Endothelial cell of umbilical vein (primary cell): ENCODE results near the gene RPL41. TPM values are rescaled to one million over a fixed set of nuclear protein-coding genes. Genes with fewer than 3 reads are reported as not detected.

Experiments
- BruUV-seq: library from RNA; stranded (reverse); fragments of 400-500 nt; replicated peaks from 2 replicates; lab custom pipeline; 2021; lab: Mats Ljungman, UMichigan
- CTCF ChIA-PET: fragments of 300-600, 350-600 bp; sonication (Branson Sonifier 250); formaldehyde crosslinking; loops from one replicate; lab custom pipeline; 2021; ENCODE audit warnings: antibody characterized with exemption, inconsistent platforms; lab: Charles Lee
- POLR2A ChIA-PET: fragments of 300-600, 350-600 bp; sonication (Branson Sonifier 250); formaldehyde crosslinking; loops from one replicate; lab custom pipeline; 2021; ENCODE audit warnings: antibody characterized with exemption, inconsistent platforms; lab: Charles Lee
- DNase-seq: peaks from one replicate; pipeline ENCODE4 v3.0.0-alpha.2; 2011; ENCODE audit warnings: low read depth, low spot score
- FAIRE-seq: peaks from 2 replicates; lab custom pipeline; 2011; peaks lifted over from hg19 to GRCh38; lab: Jason Lieb, UNC
- H2AFZ ChIP-seq: 2 replicates; pipeline ENCODE4 v1.6.0; 2012; ENCODE audit warnings: low read depth, low read length, control low read depth, inconsistent platforms
- H3K27ac ChIP-seq: 2 replicates; pipeline ENCODE4 v1.5.1; 2011; ENCODE audit warnings: low read depth, mild to moderate bottlenecking, control low read depth, low read length, moderate library complexity; ENCODE audit not compliant: insufficient read depth
- H3K27me3 ChIP-seq, 2 experiments: 2 replicates each; pipeline versions ENCODE4 v1.6.0 to v1.6.1; 2011; ENCODE audit warnings: low read length in 2 of 2, mixed read lengths in 1 of 2; ENCODE audit not compliant: control insufficient read depth in 2 of 2, insufficient read depth in 2 of 2
- H3K36me3 ChIP-seq, 2 experiments: 2 replicates in 1 of 2; 3 replicates in 1 of 2; pipeline ENCODE4 v1.5.1; 2011; ENCODE audit warnings: low read length in 2 of 2, mild to moderate bottlenecking in 1 of 2, moderate library complexity in 1 of 2; ENCODE audit not compliant: control insufficient read depth in 2 of 2, insufficient read depth in 2 of 2; ENCODE audit errors: extremely low read depth in 1 of 2
- H3K4me1 ChIP-seq: 3 replicates; pipeline ENCODE4 v1.5.1; 2011; ENCODE audit warnings: mild to moderate bottlenecking, low read length; ENCODE audit not compliant: control insufficient read depth, insufficient read depth; ENCODE audit errors: extremely low read depth
- H3K4me2 ChIP-seq: 2 replicates; pipeline ENCODE4 v1.6.1; 2011; ENCODE audit warnings: low read length, control low read depth, mixed read lengths; ENCODE audit not compliant: insufficient read depth
- H3K4me3 ChIP-seq, 3 experiments: fragments of 200-600 bp in 1 of 3; sonication (generic), shearing (Covaris generic) in 1 of 3; replicated peaks in 1 of 3; 2 replicates each; pipeline ENCODE4 v1.5.1; 2011 to 2016; ENCODE audit warnings: control low read depth in 3 of 3, low read length in 3 of 3, mild to moderate bottlenecking in 2 of 3, inconsistent platforms in 1 of 3, low read depth in 1 of 3, moderate library complexity in 1 of 3; ENCODE audit not compliant: insufficient read depth in 1 of 3
- H3K79me2 ChIP-seq: 2 replicates; pipeline ENCODE4 v1.6.0; 2012; ENCODE audit warnings: low read length, inconsistent platforms; ENCODE audit not compliant: control insufficient read depth, insufficient read depth
- H3K9ac ChIP-seq: replicated peaks from 2 replicates; pipeline ENCODE3; 2011; ENCODE audit warnings: low read length, control low read depth; ENCODE audit not compliant: insufficient read depth; ENCODE audit errors: extremely low read depth
- H3K9me1 ChIP-seq: replicated peaks from 3 replicates; pipeline ENCODE4 v1.6.0; 2011; ENCODE audit warnings: mild to moderate bottlenecking, low read length; ENCODE audit not compliant: control insufficient read depth, insufficient read depth; ENCODE audit errors: extremely low read depth
- H3K9me3 ChIP-seq: replicated peaks from 2 replicates; pipeline ENCODE4 v1.5.1; 2012; ENCODE audit warnings: low read length, inconsistent platforms; ENCODE audit not compliant: control insufficient read depth, insufficient read depth
- H4K20me1 ChIP-seq: replicated peaks from 2 replicates; pipeline ENCODE3; 2011; ENCODE audit warnings: mild to moderate bottlenecking, low read length; ENCODE audit not compliant: control insufficient read depth, insufficient read depth; ENCODE audit errors: extremely low read depth
- EZH2 ChIP-seq: IDR thresholded peaks from 2 replicates; pipeline ENCODE4 v1.6.1; 2012; ENCODE audit warnings: borderline replicate concordance, low read depth, mild to moderate bottlenecking, moderate library complexity, low read length, inconsistent platforms; ENCODE audit not compliant: severe bottlenecking
- FOS ChIP-seq: IDR thresholded peaks from 2 replicates; pipeline ENCODE4 v1.6.1; 2011; ENCODE audit warnings: mild to moderate bottlenecking, low read length, moderate library complexity, borderline replicate concordance; ENCODE audit not compliant: insufficient read depth
- GATA2 ChIP-seq: IDR thresholded peaks from 2 replicates; pipeline ENCODE4 v1.7.0; 2011; ENCODE audit warnings: low read depth, mild to moderate bottlenecking, moderate library complexity, mixed read lengths, low read length; ENCODE audit not compliant: insufficient read length, insufficient read depth
- JUN ChIP-seq: IDR thresholded peaks from 2 replicates; pipeline ENCODE4 v1.6.1; 2011; ENCODE audit warnings: borderline replicate concordance, low read depth; ENCODE audit not compliant: insufficient read length, insufficient read depth
- MYC ChIP-seq: IDR thresholded peaks from one replicate; pipeline ENCODE4 v1.6.1; 2011; ENCODE audit warnings: mild to moderate bottlenecking, low read depth, low read length
- POLR2A ChIP-seq: IDR thresholded peaks from 2 replicates; pipeline ENCODE4 v1.6.1; 2012; ENCODE audit warnings: low read depth, mild to moderate bottlenecking, control low read depth, low read length
- POLR2AphosphoS5 ChIP-seq: IDR thresholded peaks from 2 replicates; pipeline ENCODE4 v1.6.1; 2012; ENCODE audit warnings: low read depth, mild to moderate bottlenecking, control low read depth, low read length, moderate library complexity; ENCODE audit not compliant: insufficient read depth
- dilution Hi-C: fragments of 300-500 bp; cut with MboI; formaldehyde crosslinking; loops from one replicate; pipeline ENCODE4 v1.15.0; 2019; ENCODE audit warnings: low sequenced_read_pairs; ENCODE audit not compliant: extremely low pct_ligation_motif_present
- intact Hi-C: fragments of 100-400 bp; cut with micrococcal nuclease; formaldehyde crosslinking; loops from one replicate; pipeline ENCODE4 v1.10.0; 2022
- polyA plus RNA-seq, 4 experiments: library from polyadenylated mRNA; depleted of rRNA in 3 of 4; stranded (reverse) in 3 of 4; unstranded in 1 of 4; fragments of >200 nt; gene quantifications; 2 replicates each; pipeline versions ENCODE4 v1.2.1 to v1.2.3, GENCODE V29; 2011 to 2012; ENCODE audit warnings: missing spikeins in 1 of 4
- total RNA-seq: library from RNA; stranded (reverse); gene quantifications from 2 replicates; pipeline ENCODE4 v1.2.3, GENCODE V29; 2021
- TF ChIP-seq, protein P1 (sequence below): IDR thresholded peaks from 2 replicates; pipeline ENCODE4 v1.6.1; 2011; ENCODE audit not compliant: insufficient read depth, insufficient read length
- TF ChIP-seq, protein P2 (sequence below), 2 donors: IDR thresholded peaks; 1 replicate in 1 of 2; 2 replicates in 1 of 2; pipeline ENCODE4 v1.5.1; 2011; ENCODE audit warnings: low read length in 2 of 2, mild to moderate bottlenecking in 2 of 2, moderate library complexity in 2 of 2, control low read depth in 1 of 2, inconsistent platforms in 1 of 2, low read depth in 1 of 2; ENCODE audit not compliant: insufficient read depth in 1 of 2; ENCODE audit errors: extremely low read depth in 1 of 2

Gene RPL41
- total and polyA plus RNA-seq, 2 donors (not counting 3 experiments of a cell fraction or from before 2014, with no cell fraction given): 3,212 to 9,990 TPM

DNA sequence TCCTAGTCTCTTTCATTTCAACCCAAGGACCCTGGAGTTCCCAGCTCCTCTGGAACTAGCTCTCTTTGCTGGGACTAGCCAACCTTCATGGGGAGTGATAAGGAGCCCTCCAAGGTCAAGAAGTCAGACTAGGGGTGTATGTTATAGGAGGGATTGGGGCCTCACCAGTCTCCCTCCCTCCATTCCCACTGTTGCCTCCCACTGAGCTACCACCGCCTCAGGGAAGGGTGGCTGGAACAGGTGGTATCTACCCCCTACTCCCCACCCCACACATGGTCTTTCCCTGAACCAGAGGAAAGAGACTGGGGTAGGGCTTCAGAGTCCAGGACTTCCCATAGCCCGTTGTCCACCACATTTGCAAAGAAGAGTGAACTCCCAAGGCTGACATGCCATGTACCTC, 34.1 kb upstream of the RPL41 start:
- H3K36me3 ChIP-seq: no peaks in the 10 kb centered on the region
- FAIRE-seq (no peak), DNase-seq (no peak)
- H3K4me1 ChIP-seq: peaks cover 10% of the 10 kb centered on the region
- H3K27ac ChIP-seq: no peak overlapping the region
- peaks cover 2 to 4% of the 10 kb centered on the region in 2 experiments for H3K27me3 ChIP-seq
- CTCF ChIA-PET: interaction anchor here (1.2 to 5.0 kb wide), 3 partner anchors 21 to 286 kb away, joined by 3 to 59 read pairs (median 3); partner anchors contain the start of gene PA2G4
- H3K9me3 ChIP-seq: no peaks in the 10 kb centered on the region
- POLR2A ChIA-PET: no interaction called here
- H2AFZ ChIP-seq: no peak overlapping the region
- no peaks in the 10 kb centered on the region for H4K20me1 ChIP-seq
- dilution Hi-C loops (no loop called here), intact Hi-C loops (no loop called here)
- TF ChIP-seq, protein P1, sequence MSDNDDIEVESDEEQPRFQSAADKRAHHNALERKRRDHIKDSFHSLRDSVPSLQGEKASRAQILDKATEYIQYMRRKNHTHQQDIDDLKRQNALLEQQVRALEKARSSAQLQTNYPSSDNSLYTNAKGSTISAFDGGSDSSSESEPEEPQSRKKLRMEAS: no peak
- TF ChIP-seq FOS (no peak), JUN (no peak)
- H3K79me2 ChIP-seq: no peaks in the 10 kb centered on the region
- no peak overlapping the region for H3K9ac ChIP-seq
- BruUV-seq: no TSS peak
- H3K4me3 ChIP-seq: no peak overlapping the region
- H3K9me1 ChIP-seq: no peaks in the 10 kb centered on the region
- no peak overlapping the region for H3K4me2 ChIP-seq

DNA sequence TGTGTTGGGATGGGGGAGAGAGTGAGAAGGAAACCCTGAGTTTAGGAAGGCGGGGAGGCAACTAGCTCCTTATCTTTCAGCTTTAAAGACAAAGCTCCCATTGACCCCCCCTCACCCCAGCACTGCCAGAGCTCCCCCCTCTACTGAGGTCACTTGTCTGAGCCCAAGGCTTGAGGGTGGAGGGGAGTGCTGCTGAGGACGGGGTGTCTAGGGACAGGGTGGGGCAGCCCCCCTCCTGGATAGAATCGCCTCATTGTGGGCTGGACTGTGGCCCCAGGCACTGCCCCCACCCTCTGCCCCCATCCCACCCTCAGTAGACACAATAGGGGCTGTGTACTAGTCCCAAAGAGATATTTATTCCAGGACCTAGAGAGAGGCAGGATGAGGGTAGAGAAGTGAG, 33.5 kb upstream of the RPL41 start:
- ChIA-PET POLR2A (no interaction called here), CTCF (interaction anchor here (1.2 to 5.0 kb wide), 2 partner anchors 21 to 36 kb away, joined by 3 to 59 read pairs; partner anchors contain the start of gene PA2G4)
- Histone ChIP-seq H4K20me1 (no peaks in the 10 kb centered on the region), H3K4me3 (no peak overlapping the region), H3K9ac (no peak overlapping the region), H3K4me2 (no peak overlapping the region), H3K36me3 (no peaks in the 10 kb centered on the region), H3K27me3 (peaks cover 2 to 4% of the 10 kb centered on the region in 2 experiments), H3K27ac (no peak overlapping the region), H3K9me3 (no peaks in the 10 kb centered on the region), H2AFZ (no peak overlapping the region), H3K79me2 (no peaks in the 10 kb centered on the region), H3K9me1 (no peaks in the 10 kb centered on the region), H3K4me1 (peaks cover 15% of the 10 kb centered on the region)
- DNase-seq (no peak), FAIRE-seq (no peak)
- no TSS peak for BruUV-seq
- intact Hi-C loops: no loop called here
- no peak for TF ChIP-seq FOS
- TF ChIP-seq, protein P1: no peak
- TF ChIP-seq POLR2A: no peak
- TF ChIP-seq MYC: no peak
- no peak for TF ChIP-seq EZH2
- no peak for TF ChIP-seq POLR2AphosphoS5
- TF ChIP-seq, protein P2, sequence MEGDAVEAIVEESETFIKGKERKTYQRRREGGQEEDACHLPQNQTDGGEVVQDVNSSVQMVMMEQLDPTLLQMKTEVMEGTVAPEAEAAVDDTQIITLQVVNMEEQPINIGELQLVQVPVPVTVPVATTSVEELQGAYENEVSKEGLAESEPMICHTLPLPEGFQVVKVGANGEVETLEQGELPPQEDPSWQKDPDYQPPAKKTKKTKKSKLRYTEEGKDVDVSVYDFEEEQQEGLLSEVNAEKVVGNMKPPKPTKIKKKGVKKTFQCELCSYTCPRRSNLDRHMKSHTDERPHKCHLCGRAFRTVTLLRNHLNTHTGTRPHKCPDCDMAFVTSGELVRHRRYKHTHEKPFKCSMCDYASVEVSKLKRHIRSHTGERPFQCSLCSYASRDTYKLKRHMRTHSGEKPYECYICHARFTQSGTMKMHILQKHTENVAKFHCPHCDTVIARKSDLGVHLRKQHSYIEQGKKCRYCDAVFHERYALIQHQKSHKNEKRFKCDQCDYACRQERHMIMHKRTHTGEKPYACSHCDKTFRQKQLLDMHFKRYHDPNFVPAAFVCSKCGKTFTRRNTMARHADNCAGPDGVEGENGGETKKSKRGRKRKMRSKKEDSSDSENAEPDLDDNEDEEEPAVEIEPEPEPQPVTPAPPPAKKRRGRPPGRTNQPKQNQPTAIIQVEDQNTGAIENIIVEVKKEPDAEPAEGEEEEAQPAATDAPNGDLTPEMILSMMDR (IDR thresholded peaks at IDR 0.05; ENCODE audit: extremely low read depth in 1 of 2, insufficient read depth in 1 of 2, low read depth in 1 of 2, low read length in 2 of 2): no peak
- TF ChIP-seq JUN: no peak
- TF ChIP-seq GATA2: no peak
- dilution Hi-C loops: no loop called here
